Natural killer cell treated with Interleukin-12 subunit alpha and Interleukin-12 subunit beta and Interleukin-15 and Interleukin-18, amount 100 ng/mL, for 72 hours (primary cell): ENCODE measurements around the gene TRIM59. TPM values are rescaled to one million over a fixed set of nuclear protein-coding genes. Genes with fewer than 3 reads are reported as not detected.

Source experiments
- ATAC-seq, 2 donors: fragments of 150-1000 bp; cut with Tn5 transposase in 1 of 2; sonication (Bioruptor Pico), chemical (Tn5 transposase) in 1 of 2; 2 replicates each; pipeline ENCODE4 v1.10.0; 2021
- DNase-seq: peaks from one replicate; pipeline ENCODE4 v3.0.0; 2022; ENCODE audit warnings: low spot score
- H3K27ac Mint-ChIP-seq, 2 donors: 1 replicate in 1 of 2; 2 replicates in 1 of 2; pipeline ENCODE4 v1.8.0; 2022; ENCODE audit warnings: mixed read lengths in 2 of 2, mild to moderate bottlenecking in 1 of 2, moderate library complexity in 1 of 2
- H3K27me3 Mint-ChIP-seq, 2 donors: 1 replicate in 1 of 2; 2 replicates in 1 of 2; pipeline ENCODE4 v1.8.0; 2022; ENCODE audit warnings: mixed read lengths in 2 of 2
- H3K36me3 Mint-ChIP-seq: one replicate; pipeline ENCODE4 v1.8.0; 2022; ENCODE audit warnings: mixed read lengths
- H3K4me1 Mint-ChIP-seq, 2 donors: 1 replicate in 1 of 2; 2 replicates in 1 of 2; pipeline ENCODE4 v1.8.0; 2022; ENCODE audit warnings: low read depth in 2 of 2, mixed read lengths in 2 of 2, mild to moderate bottlenecking in 1 of 2
- H3K4me3 Mint-ChIP-seq: one replicate; pipeline ENCODE4 v1.8.0; 2022; ENCODE audit warnings: mixed read lengths
- H3K9me3 Mint-ChIP-seq: 2 replicates; pipeline ENCODE4 v1.8.0; 2022; ENCODE audit warnings: mixed read lengths
- total RNA-seq, 2 donors: library from RNA; stranded (reverse); gene quantifications; one replicate each; pipeline ENCODE4 v1.2.3, GENCODE V29; 2022

The TRIM59 gene
- total RNA-seq, 2 donors from 2014 or later, result 22.6 to 30.5 TPM

DNA sequence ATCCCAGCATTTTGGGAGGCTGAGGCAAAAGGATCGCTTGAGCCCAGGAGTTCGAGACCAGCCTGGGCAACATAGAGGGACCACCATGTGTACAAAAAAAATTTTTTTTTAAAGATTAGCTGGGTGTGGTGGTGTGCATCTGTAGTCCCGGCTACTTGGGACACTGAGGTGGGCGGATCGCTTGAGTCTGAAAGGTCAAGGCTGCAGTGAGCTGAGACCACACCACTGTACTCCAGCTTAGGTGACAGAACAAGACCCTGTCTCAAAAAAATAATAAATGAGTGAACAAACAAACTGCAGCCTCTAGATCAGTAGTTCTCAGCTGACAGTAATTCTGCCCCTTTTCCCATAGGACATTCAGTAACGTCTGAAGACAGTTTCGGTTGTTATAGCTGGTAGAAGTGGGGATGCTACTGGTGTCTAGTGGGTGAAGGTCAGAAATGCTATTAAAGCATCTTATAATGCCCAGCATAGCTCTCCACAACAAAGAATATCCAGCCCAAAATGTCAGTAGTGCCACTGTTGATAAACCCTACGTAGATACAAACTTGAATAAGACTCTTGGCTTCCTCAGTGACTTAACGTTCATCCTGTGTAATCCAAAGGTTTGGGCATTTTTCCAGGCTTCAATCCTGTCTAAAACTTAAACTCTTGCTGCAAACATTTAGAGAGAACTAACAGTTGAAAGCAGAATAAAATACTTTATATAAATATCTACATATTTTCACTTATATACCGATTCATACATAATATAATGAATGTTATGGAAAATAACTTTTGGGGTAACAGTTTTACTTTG is 39.6 kb downstream of the TRIM59 start:
- Mint-ChIP-seq H3K36me3 (peaks cover 5% of the 10 kb centered on the region), H3K4me1 (peaks cover 0 to 2% of the 10 kb centered on the region in 2 donors), H3K27ac (no peak overlapping the region), H3K4me3 (no peak overlapping the region), H3K27me3 (no peaks in the 10 kb centered on the region), H3K9me3 (no peaks in the 10 kb centered on the region)
- ATAC-seq, result no peak
- DNase-seq, result no peak

DNA sequence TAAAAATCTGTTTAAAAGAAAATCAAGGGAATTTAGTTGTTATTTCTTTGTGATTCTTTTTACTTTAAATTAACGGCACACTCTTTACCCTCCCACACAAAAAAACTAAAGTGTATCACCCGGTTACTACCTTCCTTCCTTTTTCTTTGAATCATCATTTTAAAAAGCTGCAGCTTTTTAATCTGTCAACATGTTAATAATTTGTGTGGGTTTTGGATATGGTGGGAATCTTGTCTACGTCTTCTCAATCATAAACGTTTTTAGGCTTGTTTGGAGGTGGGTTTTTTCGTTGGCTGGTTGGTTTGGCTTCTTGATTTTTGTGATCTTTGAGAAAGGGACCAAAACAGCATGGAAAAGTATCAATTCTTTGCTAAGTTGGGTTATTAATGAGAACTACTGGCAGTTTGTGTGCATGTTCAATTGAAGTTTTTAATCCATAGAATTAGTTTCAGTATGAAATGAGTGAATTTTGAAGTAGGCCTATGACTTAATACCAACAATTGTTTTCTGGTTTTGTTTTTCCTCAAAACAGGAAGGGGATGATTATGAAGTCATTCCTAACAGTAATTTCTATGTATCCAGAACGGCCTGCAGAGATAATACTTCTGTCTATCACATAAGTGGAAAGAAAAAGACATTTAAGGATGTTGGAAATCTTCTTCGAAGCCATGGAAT is 45.7 kb downstream of the TRIM59 start:
- H3K27me3 Mint-ChIP-seq, result no peaks in the 10 kb centered on the region
- DNase-seq, result no peak
- H3K36me3 Mint-ChIP-seq, result peaks cover 24% of the 10 kb centered on the region
- H3K4me3 Mint-ChIP-seq, result peak overlapping the region; percentile 95
- H3K9me3 Mint-ChIP-seq, result no peaks in the 10 kb centered on the region
- ATAC-seq, result no peak
- H3K27ac Mint-ChIP-seq, result peak overlapping the region; percentile 27 to 73
- H3K4me1 Mint-ChIP-seq, result peaks cover 27 to 50% of the 10 kb centered on the region in 2 donors

DNA sequence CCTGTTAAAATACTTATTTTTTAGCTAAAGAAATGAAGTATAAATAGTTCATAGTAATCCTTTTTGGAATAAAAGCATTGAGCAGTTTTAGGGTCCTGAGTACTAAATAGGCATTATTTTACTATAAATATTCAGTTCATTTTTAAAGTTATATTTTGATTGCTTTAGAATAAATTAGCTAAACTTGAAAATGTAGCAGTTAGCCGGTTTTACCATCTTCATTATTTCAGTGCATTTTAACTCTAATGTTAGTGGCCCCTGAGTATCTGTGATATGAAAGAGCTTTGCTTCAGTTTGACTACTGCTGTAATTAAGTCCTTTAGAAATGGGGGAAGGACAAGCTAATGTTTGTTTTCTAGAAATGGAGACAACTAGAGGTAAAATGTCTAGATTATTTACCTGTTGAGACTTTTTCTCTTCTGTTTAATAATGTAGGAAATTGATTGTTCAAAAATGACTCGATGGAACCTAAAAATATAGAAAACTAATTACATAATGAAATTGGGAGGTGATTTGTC is 46.5 kb downstream of the TRIM59 start:
- Mint-ChIP-seq H3K27ac (peak overlapping the region; percentile 85 to 100), H3K4me3 (peak overlapping the region; percentile 95), H3K27me3 (no peaks in the 10 kb centered on the region), H3K9me3 (no peaks in the 10 kb centered on the region), H3K36me3 (peaks cover 24% of the 10 kb centered on the region), H3K4me1 (peaks cover 35 to 58% of the 10 kb centered on the region in 2 donors)
- DNase-seq (no peak), ATAC-seq (no peak)

GRCh38 chr3:160402221-160403027 is 47.2 kb downstream of the TRIM59 start:
- peak overlapping the region; percentile 95 for H3K4me3 Mint-ChIP-seq

DNA sequence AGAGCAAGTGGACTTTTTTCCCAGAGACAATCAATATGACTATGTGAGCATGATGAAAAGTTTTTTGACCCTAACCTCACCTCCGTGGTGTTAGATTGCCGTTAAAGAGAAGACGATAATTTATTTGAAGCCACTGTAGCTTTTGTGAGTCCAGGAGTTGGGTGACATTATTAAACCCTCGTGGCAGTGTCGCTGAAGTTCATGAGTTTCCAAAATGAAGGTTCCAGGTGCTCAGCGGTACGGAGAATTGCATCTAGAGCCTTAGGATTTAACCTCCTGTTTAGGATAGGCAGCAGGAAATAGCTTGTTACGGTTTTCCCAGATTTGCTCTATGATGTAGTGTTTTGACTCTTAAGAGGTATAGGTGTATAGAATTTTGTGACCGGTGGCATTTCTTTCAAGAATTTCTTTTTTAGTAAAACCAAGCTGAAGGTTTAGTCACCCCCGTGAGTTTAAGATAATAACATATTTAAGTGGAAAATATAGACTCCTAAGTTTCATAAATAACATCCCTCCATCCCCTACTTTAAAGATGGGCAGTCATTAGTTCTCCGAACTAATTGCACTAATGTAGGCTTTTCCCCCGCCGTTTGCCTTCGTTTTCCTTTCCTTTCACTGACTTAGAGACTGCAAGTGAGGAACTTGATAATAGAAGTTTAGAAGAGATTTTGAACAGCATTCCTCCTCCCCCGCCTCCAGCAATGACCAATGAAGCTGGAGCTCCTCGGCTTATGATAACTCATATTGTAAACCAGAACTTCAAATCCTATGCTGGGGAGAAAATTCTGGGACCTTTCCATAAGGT is 48.1 kb downstream of the TRIM59 start:
- Mint-ChIP-seq H3K4me1 (peaks cover 36 to 60% of the 10 kb centered on the region in 2 donors), H3K27ac (peak overlapping the region; percentile 85 to 100)
- DNase-seq, result no peak

More at GRCh38 chr3:160402221-160403027, 47.2 kb downstream of the TRIM59 start:
- DNase-seq, result no peak
- H3K27ac Mint-ChIP-seq, result peak overlapping the region; percentile 85 to 100
- H3K27me3 Mint-ChIP-seq, result no peaks in the 10 kb centered on the region
- H3K4me1 Mint-ChIP-seq, result peaks cover 36 to 60% of the 10 kb centered on the region in 2 donors
- no peaks in the 10 kb centered on the region for H3K9me3 Mint-ChIP-seq
- no peak for ATAC-seq
- peaks cover 24% of the 10 kb centered on the region for H3K36me3 Mint-ChIP-seq

DNA sequence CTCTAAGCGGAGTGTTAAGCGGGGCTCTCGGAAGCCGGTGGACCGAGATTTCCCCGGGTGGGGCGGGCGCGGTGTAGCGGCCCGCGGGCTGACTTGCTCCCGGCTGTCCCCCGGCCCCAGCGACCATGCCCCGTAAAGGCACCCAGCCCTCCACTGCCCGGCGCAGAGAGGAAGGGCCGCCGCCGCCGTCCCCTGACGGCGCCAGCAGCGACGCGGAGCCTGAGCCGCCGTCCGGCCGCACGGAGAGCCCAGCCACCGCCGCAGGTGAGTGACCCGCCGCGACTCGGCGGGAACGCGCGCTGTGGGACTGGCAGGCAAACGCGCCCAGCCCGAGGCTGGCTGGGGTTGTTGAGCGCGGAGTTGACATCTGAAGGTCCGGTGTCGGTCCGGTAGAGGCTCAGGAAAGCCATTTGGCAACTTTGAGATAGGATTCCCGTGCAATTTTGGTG is 48.9 kb downstream of the TRIM59 start:
- peaks cover 24% of the 10 kb centered on the region for H3K36me3 Mint-ChIP-seq

More for the DNA sequence above, 48.1 kb downstream of the TRIM59 start:
- Mint-ChIP-seq H3K4me3 (peak overlapping the region; percentile 95), H3K9me3 (no peaks in the 10 kb centered on the region), H3K36me3 (peaks cover 24% of the 10 kb centered on the region), H3K27me3 (no peaks in the 10 kb centered on the region)
- ATAC-seq, result no peak

DNA sequence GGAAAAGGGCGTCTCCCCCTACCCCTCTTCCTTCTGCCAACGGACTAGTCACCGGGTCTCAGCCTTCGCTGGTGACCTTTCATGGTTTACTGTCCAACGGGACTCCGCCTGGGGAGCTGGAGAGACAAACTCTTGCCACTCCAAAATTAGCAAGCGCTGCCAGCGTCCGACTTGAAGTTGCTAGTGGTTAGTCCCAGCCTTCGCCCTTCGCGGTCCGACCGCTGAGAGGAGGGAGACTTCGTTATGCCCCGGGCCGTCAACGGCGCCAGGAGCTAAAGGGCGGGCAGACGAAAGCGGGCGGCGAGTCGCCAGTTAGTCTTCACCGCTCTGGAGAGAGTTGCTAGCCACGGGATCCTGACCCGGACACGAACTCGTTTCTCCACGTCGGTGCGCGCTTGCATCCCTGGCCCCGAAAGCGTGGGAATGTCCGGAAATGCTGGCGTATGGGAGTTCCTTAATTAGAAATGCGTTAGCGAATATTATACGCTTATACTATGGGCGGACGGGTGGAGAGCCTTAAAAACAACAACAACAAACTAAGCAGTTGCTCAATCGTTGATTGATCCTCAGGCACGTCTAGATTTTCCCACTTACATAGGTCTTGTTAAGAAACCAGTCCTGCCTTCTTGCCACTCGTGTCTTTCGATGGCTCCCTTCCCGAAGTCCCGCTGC is 49.4 kb downstream of the TRIM59 start:
- ATAC-seq (peak; percentile 4 to 39), DNase-seq (peak; percentile 60)
- no peaks in the 10 kb centered on the region for H3K9me3 Mint-ChIP-seq
- peaks cover 24% of the 10 kb centered on the region for H3K36me3 Mint-ChIP-seq
- H3K27ac Mint-ChIP-seq, result peak overlapping the region; percentile 100
- no peaks in the 10 kb centered on the region for H3K27me3 Mint-ChIP-seq
- H3K4me1 Mint-ChIP-seq, result peaks cover 36 to 60% of the 10 kb centered on the region in 2 donors
- H3K4me3 Mint-ChIP-seq, result peak overlapping the region; percentile 95

More for the DNA sequence above, 48.9 kb downstream of the TRIM59 start:
- no peaks in the 10 kb centered on the region for H3K9me3 Mint-ChIP-seq
- peaks cover 36 to 60% of the 10 kb centered on the region in 2 donors for H3K4me1 Mint-ChIP-seq
- peak; percentile 1 to 5 for ATAC-seq
- no peaks in the 10 kb centered on the region for H3K27me3 Mint-ChIP-seq
- peak; percentile 61 for DNase-seq
- peak overlapping the region; percentile 100 for H3K27ac Mint-ChIP-seq
- H3K4me3 Mint-ChIP-seq, result peak overlapping the region; percentile 95

- peaks cover 36 to 54% of the 10 kb centered on the region in 2 donors for H3K4me1 Mint-ChIP-seq
- DNase-seq (peak; percentile 97), ATAC-seq (peak; percentile 99)
- H3K9me3 Mint-ChIP-seq, result no peaks in the 10 kb centered on the region
- peak within 1 kb of the TSS; percentile 95 for H3K4me3 Mint-ChIP-seq
- H3K27me3 Mint-ChIP-seq, result no peaks in the 10 kb centered on the region
- H3K27ac Mint-ChIP-seq, result peak within 1 kb of the TSS; percentile 100
- peaks cover 24% of the 10 kb centered on the region for H3K36me3 Mint-ChIP-seq
These were observed 50.2 kb downstream of the TRIM59 start, which contains the start of the genes IFT80 and SMC4 for GRCh38 chr3:160399125-160400029. TSS of gene IFT80 (minus strand) at chr3:160399225. CDS start at chr3:160384600, 14,625 bp downstream. TSS of gene SMC4 (plus strand) at chr3:160399650. CDS start at chr3:160400827, 1,177 bp downstream.

- Mint-ChIP-seq H3K27ac (peak overlapping the region; percentile 100), H3K4me3 (peak overlapping the region; percentile 95), H3K27me3 (no peaks in the 10 kb centered on the region), H3K9me3 (no peaks in the 10 kb centered on the region), H3K4me1 (peaks cover 32 to 50% of the 10 kb centered on the region in 2 donors), H3K36me3 (peaks cover 20% of the 10 kb centered on the region)
- DNase-seq (no peak), ATAC-seq (no peak)
These were observed 50.8 kb downstream of the TRIM59 start for GRCh38 chr3:160398820-160399124.

DNA sequence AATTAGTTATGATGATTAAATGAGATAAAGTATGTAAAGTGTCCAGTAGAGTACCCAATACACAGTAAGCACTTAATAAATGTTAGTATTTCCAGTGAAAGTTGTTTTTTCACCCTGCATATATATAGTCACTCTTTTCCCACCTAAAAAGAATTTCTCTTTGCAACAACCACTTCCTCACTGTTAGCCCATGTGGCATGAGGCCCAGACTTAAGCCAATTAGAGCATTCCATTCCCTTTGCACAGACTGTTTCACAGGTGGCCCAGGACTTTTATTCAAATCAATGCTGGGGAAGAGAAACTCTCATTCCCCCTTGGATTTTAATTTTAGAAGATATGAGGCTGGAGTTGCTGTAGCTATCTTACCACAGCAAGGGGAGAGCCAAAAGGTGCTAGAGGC is 54.3 kb downstream of the TRIM59 start:
- Mint-ChIP-seq H3K4me1 (peaks cover 14 to 21% of the 10 kb centered on the region in 2 donors), H3K9me3 (no peaks in the 10 kb centered on the region), H3K27ac (no peak overlapping the region), H3K4me3 (no peak overlapping the region), H3K36me3 (no peaks in the 10 kb centered on the region), H3K27me3 (no peaks in the 10 kb centered on the region)
- ATAC-seq, result no peak
- no peak for DNase-seq

GRCh38 chr3:160394009-160394392 is 55.6 kb downstream of the TRIM59 start:
- H3K27me3 Mint-ChIP-seq, result no peaks in the 10 kb centered on the region

More at GRCh38 chr3:160394009-160394392, 55.6 kb downstream of the TRIM59 start:
- H3K4me3 Mint-ChIP-seq, result no peak overlapping the region
- H3K4me1 Mint-ChIP-seq, result peaks cover 10 to 11% of the 10 kb centered on the region in 2 donors
- H3K36me3 Mint-ChIP-seq, result no peaks in the 10 kb centered on the region
- H3K9me3 Mint-ChIP-seq, result no peaks in the 10 kb centered on the region
- no peak for DNase-seq
- H3K27ac Mint-ChIP-seq, result no peak overlapping the region
- ATAC-seq, result no peak
